ENCODE data around the gene CADPS. TPM values are rescaled to one million over a fixed set of nuclear protein-coding genes. Genes with fewer than 3 reads are reported as not detected.
A peak's percentile ranks its signal among the peaks of the same experiment; 100 is the strongest.

The CADPS gene
- total and polyA plus RNA-seq, 4 donors = 0.13 to 3.6 (median 0.49) TPM

- H3K9me3 ChIP-seq (ENCODE audit: control insufficient read depth in 4 of 4, insufficient read depth in 3 of 4, low read length in 3 of 4) = peaks cover 0 to 20% (median 1%) of the 10 kb centered on the region in 4 donors
- TF ChIP-seq CTCF (IDR thresholded peaks at IDR 0.05; ENCODE audit: control extremely low read depth, extremely low read depth) = no peak
- peak overlapping the region in 1 of 2 donors; percentile 91 for H3K27ac ChIP-seq (ENCODE audit: low read depth in 1 of 2, low read length in 1 of 2)
- no peaks in the 10 kb centered on the region for H3K36me3 ChIP-seq (ENCODE audit: control insufficient read depth in 4 of 4, insufficient read depth in 4 of 4, low read length in 4 of 4)
- peaks cover 0 to 15% (median 3%) of the 10 kb centered on the region in 5 donors for H3K4me1 ChIP-seq (ENCODE audit: control insufficient read depth in 5 of 5, insufficient read depth in 5 of 5, low read length in 5 of 5)
- peaks cover 0 to 69% (median 53%) of the 10 kb centered on the region in 3 donors for H3K27me3 ChIP-seq (ENCODE audit: control insufficient read depth in 3 of 3, insufficient read depth in 3 of 3, low read length in 2 of 3)
- H3K4me3 ChIP-seq = no peak overlapping the region
- no peak overlapping the region for H3K9ac ChIP-seq (ENCODE audit: insufficient read depth in 1 of 2, low read length in 2 of 2)
- WGBS, 2 donors = 32 to 34% methylated on average over 1 of the region's 1 CpG
- DNase-seq (no peak), ATAC-seq (ENCODE audit: insufficient read depth, low FRiP score) (no peak)
These were observed 2.9 kb downstream of the CADPS start for GRCh38 chr3:62872318-62872717.

- Histone ChIP-seq H3K36me3 (ENCODE audit: control insufficient read depth in 4 of 4, insufficient read depth in 4 of 4, low read length in 4 of 4) (no peaks in the 10 kb centered on the region), H3K4me1 (ENCODE audit: control insufficient read depth in 5 of 5, insufficient read depth in 5 of 5, low read length in 5 of 5) (peaks cover 0 to 14% (median 3%) of the 10 kb centered on the region in 5 donors), H3K9me3 (ENCODE audit: control insufficient read depth in 4 of 4, insufficient read depth in 3 of 4, low read length in 3 of 4) (peaks cover 0 to 15% (median 0%) of the 10 kb centered on the region in 4 donors), H3K27ac (ENCODE audit: low read depth in 1 of 2, low read length in 1 of 2) (no peak overlapping the region), H3K9ac (ENCODE audit: insufficient read depth in 1 of 2, low read length in 2 of 2) (no peak overlapping the region), H3K4me3 (no peak overlapping the region), H3K27me3 (ENCODE audit: control insufficient read depth in 3 of 3, insufficient read depth in 3 of 3, low read length in 2 of 3) (peaks cover 0 to 55% (median 33%) of the 10 kb centered on the region in 3 donors)
- 84 to 89% methylated on average over 1 of the region's 1 CpG for WGBS, 2 donors
- no peak for DNase-seq
- no peak for ATAC-seq (ENCODE audit: insufficient read depth, low FRiP score)
- TF ChIP-seq CTCF (IDR thresholded peaks at IDR 0.05; ENCODE audit: control extremely low read depth, extremely low read depth) = no peak
These were observed 4.9 kb downstream of the CADPS start for GRCh38 chr3:62870321-62870720.

GRCh38 chr3:62863648-62864047 lies 11.6 kb downstream of the CADPS start:
- Histone ChIP-seq H3K36me3 (ENCODE audit: control insufficient read depth in 4 of 4, insufficient read depth in 4 of 4, low read length in 4 of 4) (no peaks in the 10 kb centered on the region), H3K9me3 (ENCODE audit: control insufficient read depth in 4 of 4, insufficient read depth in 3 of 4, low read length in 3 of 4) (no peaks in the 10 kb centered on the region), H3K27me3 (ENCODE audit: control insufficient read depth in 3 of 3, insufficient read depth in 3 of 3, low read length in 2 of 3) (no peaks in the 10 kb centered on the region), H3K4me1 (ENCODE audit: control insufficient read depth in 5 of 5, insufficient read depth in 5 of 5, low read length in 5 of 5) (no peaks in the 10 kb centered on the region), H3K27ac (ENCODE audit: low read depth in 1 of 2, low read length in 1 of 2) (no peak overlapping the region), H3K4me3 (no peak overlapping the region), H3K9ac (ENCODE audit: insufficient read depth in 1 of 2, low read length in 2 of 2) (no peak overlapping the region)
- DNase-seq = no peak
- 91 to 96% methylated on average over 3 of the region's 3 CpGs for WGBS, 2 donors
- TF ChIP-seq CTCF (IDR thresholded peaks at IDR 0.05; ENCODE audit: control extremely low read depth, extremely low read depth) = no peak
- ATAC-seq (ENCODE audit: insufficient read depth, low FRiP score) = no peak

- no peak overlapping the region for H3K27ac ChIP-seq (ENCODE audit: low read depth in 1 of 2, low read length in 1 of 2)
- no peak for TF ChIP-seq CTCF (IDR thresholded peaks at IDR 0.05; ENCODE audit: control extremely low read depth, extremely low read depth)
- no peaks in the 10 kb centered on the region for H3K27me3 ChIP-seq (ENCODE audit: control insufficient read depth in 3 of 3, insufficient read depth in 3 of 3, low read length in 2 of 3)
- DNase-seq (no peak), ATAC-seq (ENCODE audit: insufficient read depth, low FRiP score) (no peak)
- 78 to 88% methylated on average over 5 of the region's 5 CpGs for WGBS, 2 donors
- H3K36me3 ChIP-seq (ENCODE audit: control insufficient read depth in 4 of 4, insufficient read depth in 4 of 4, low read length in 4 of 4) = no peaks in the 10 kb centered on the region
- no peaks in the 10 kb centered on the region for H3K9me3 ChIP-seq (ENCODE audit: control insufficient read depth in 4 of 4, insufficient read depth in 3 of 4, low read length in 3 of 4)
- H3K9ac ChIP-seq (ENCODE audit: insufficient read depth in 1 of 2, low read length in 2 of 2) = no peak overlapping the region
- no peak overlapping the region for H3K4me3 ChIP-seq
- no peaks in the 10 kb centered on the region for H3K4me1 ChIP-seq (ENCODE audit: control insufficient read depth in 5 of 5, insufficient read depth in 5 of 5, low read length in 5 of 5)
These were observed 15.9 kb downstream of the CADPS start for GRCh38 chr3:62859203-62859791.

Measured in lung (tissue), 12 donors.